Ammon's horn (tissue), 1 donor: Measurements from ENCODE around the gene ACTG1.
"Not testable (repeated sequence)": the region's sequence is repeated elsewhere in the genome, so short reads cannot be mapped to it uniquely, and the experiment has no call there.

ENCODE experiments used
- DNase-seq: peaks from one replicate; pipeline ENCODE4 v3.0.0-alpha.2; 2016; ENCODE audit warnings: low spot score

Gene ACTG1

DNA sequence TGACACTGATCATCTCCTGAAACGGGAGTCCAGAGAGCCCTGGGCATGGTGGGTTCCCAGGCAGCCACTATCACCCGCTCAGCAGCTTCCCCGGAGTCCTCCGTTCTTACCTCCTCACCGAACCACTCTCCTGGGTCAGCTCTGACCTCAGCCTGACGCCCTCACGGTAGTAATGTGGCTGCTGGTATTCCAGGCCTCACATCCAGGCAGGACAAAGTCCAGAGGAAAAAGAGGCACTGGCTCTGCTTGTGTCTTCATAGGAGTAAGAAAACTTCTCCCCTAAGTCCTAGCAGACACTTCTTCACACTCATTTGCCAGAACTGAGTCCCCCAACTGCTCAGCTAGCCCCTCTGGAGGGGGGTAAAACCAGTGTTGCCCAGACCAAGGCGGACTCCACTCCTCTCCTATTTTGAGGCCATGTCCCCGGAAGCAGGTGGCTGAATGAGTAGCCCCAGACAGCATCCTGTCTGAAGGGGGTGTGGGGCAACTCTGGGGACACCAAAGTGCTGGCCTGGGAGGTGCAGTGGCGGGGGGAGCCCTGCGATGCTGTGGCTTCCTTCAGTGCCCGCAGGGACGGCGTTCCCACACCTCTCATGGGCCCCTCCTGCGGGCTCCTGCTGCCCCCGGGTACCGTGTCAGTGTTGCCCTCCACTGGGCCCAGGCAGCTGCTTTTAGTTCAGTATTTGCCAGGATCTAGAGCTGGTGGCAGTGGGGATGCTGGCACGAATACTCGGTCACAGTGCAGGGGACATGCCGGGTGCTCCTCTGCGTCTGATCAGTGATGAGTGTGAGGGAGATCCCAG is 20.9 kb upstream of the ACTG1 start:
- DNase-seq: no peak

DNA sequence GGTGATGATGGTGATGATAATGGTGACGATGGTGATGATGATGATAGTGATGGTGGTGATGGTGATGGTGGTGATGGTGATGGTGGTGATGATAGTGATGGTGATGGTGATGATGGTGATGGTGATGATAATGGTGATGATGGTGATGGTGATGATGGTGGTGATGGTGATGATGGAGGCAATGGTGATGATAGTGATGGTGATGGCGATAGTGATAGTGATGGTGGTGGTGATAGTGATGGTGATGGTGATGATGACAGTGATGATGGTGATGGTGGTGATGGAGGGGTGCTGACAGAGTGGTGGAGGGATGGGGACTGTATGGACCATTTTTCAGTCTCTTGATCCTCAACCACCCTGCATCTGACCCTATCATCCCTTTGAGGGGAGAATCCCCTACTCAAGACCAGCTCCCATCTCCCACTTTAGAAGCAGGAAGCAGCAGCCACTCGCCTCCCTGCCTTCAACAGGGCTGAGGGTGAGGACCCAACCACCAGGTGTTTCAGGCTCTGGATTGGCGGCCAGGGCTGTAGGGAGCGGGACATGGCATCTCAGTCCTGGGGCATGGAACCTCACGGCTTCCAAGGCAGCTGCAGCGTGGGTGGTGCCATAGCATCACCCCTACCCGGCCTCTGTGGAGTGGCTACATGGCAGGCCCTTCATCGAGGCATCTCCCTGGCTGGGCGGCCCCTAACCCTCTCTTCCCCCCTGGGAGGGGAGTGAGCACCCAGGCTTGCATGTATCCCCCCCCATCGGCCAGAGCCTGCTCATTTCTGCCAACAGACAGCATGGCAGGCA is 20.1 kb upstream of the ACTG1 start:
- DNase-seq: no peak

- not testable (repeated sequence) for DNase-seq
These were observed 19.4 kb upstream of the ACTG1 start for GRCh38 chr17:81531998-81532404.

GRCh38 chr17:81531013-81531412 is 18.4 kb upstream of the ACTG1 start:
- DNase-seq: not testable (repeated sequence)

- no peak for DNase-seq
These were observed 16.8 kb upstream of the ACTG1 start for GRCh38 chr17:81529437-81529803.

DNA sequence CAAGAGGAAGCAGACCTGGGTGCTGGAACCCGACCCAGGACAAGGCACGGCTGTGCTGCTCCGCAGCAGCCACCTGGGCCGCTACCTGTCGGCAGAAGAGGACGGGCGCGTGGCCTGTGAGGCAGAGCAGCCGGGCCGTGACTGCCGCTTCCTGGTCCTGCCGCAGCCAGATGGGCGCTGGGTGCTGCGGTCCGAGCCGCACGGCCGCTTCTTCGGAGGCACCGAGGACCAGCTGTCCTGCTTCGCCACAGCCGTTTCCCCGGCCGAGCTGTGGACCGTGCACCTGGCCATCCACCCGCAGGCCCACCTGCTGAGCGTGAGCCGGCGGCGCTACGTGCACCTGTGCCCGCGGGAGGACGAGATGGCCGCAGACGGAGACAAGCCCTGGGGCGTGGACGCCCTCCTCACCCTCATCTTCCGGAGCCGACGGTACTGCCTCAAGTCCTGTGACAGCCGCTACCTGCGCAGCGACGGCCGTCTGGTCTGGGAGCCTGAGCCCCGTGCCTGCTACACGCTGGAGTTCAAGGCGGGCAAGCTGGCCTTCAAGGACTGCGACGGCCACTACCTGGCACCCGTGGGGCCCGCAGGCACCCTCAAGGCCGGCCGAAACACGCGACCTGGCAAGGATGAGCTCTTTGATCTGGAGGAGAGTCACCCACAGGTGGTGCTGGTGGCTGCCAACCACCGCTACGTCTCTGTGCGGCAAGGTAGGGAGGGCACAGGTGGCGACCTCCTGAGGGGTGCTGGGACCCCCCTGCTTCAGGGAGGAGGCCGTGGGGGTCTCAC is 16.2 kb upstream of the ACTG1 start:
- DNase-seq: no peak

- no peak for DNase-seq
These were observed 15.7 kb upstream of the ACTG1 start for GRCh38 chr17:81528384-81528650.

DNA sequence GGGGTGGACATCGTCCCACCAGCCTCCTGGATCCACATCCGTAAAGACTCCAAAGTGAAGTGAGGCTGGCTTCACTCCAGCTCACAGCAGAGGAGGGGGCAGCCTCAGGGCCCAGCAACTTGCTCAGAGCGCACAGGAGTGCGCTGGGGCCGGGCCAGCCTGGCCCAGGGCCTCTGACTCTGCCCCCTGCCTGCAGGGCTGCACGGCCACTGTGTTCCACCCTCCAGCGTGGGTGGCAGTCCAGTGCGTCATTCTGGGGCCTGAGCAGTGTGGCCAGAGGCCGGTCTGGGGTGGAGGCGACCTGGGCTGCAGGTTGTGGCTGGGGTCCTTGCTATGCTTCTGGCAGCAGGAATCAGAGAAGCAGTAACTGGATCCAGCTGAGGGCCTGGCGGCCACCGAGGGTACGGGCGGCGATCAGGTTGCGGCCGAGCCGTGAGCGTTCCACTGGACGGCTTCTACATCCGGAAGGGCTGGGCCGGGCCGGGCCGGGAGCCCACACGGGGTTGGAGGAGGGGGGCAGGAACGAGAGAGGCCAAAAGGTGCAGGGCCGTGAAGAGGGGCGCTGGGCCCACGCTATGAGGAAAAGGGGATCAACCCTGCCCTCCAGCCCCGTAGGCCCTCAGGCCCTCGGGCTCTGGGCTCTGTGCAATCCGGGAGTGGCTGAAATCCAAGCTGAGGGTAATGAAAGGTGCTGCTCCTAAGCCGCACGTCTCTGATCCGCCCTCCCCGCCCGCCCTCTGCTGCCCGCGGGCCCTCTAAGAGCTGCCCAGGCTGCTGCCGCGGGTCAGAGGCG is 15.2 kb upstream of the ACTG1 start, which contains the start of gene FSCN2:
FSCN2 (plus strand) TSS at position 787 of the 793 bp plus-strand sequence. CDS start 155 bp downstream, outside the sequence.
- no peak for DNase-seq

GRCh38 chr17:81526662-81527571 is 14.3 kb upstream of the ACTG1 start:
- DNase-seq: no peak

GRCh38 chr17:81524865-81525159 is 12.2 kb upstream of the ACTG1 start:
- no peak for DNase-seq

- DNase-seq: no peak
These were observed 11.7 kb upstream of the ACTG1 start for GRCh38 chr17:81524039-81524864.

DNA sequence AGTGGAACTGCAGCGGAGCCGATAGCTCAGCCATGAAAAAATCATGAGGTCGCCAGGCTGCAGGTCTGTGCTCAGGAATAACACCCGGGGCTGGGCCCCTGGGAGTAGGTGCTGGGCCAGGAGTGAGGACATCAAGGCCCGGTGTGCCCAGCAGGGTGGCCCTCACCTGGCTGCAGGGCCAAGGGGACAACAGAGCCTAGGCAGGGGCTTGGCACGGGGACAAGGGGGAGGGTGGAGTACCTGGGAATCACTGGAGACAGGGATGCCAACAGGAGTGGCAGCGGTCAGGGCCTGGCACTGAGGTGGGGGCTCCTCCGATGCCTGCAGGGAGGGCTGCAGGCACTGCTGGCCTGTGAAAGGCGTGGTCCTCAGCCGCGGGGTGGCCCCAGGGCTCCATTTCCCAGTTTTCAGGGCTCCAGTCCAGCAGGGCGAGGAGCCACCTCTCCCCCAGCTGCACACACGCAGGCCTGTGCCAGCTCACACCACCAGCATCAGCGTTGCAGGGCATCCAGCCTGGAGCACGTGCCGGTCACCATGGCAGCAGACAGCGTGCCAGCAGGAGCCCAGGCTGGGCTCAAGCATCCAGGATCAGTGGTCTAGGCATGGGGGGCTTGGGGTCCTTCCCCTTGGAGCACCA is 10.9 kb upstream of the ACTG1 start:
- DNase-seq: peak; percentile 76

DNA sequence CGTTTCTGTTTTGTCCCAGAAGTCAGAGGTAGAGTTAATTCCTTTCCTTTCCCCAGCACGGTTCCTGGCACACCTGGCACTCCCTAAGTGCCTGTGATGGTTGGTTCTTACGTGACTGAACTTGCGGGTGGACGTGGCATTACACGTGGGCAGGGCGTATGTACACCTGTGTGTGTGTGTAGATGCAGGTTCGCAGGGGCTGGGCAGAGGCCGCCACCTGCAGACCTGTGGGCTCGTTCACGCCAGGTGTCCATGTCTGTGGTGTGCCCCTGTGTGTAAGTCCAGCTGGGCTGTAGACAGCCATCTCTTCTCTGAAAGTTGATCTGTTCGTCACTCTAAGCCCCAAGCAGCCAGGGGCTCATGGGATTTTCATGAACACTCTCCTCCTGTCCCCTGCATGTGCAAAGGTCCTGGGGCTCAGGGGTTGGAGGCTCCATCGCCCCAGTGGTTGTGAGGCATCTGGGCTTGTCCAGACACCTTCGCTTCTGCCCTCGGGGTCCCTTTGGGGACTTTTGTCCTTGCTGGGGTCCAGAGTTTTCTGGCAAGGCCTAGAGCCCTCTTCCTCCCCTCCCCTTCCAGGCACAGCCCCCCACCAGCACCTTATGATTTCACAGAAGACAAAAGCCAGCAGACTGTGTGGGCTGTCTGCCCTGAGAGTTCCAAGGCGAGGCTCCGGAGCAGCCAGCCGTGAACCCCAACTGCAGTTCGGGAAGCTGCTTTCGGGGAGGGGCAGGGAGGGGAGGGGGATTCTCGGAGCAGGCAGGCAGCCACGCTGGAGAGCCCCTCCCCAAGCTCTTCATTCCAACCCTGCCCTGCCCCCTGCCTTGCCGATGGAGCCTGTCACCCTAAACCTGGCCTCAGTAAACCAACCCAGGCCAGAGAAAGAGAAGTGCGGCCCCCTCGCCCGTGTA is 10.1 kb upstream of the ACTG1 start:
- DNase-seq: no peak

DNA sequence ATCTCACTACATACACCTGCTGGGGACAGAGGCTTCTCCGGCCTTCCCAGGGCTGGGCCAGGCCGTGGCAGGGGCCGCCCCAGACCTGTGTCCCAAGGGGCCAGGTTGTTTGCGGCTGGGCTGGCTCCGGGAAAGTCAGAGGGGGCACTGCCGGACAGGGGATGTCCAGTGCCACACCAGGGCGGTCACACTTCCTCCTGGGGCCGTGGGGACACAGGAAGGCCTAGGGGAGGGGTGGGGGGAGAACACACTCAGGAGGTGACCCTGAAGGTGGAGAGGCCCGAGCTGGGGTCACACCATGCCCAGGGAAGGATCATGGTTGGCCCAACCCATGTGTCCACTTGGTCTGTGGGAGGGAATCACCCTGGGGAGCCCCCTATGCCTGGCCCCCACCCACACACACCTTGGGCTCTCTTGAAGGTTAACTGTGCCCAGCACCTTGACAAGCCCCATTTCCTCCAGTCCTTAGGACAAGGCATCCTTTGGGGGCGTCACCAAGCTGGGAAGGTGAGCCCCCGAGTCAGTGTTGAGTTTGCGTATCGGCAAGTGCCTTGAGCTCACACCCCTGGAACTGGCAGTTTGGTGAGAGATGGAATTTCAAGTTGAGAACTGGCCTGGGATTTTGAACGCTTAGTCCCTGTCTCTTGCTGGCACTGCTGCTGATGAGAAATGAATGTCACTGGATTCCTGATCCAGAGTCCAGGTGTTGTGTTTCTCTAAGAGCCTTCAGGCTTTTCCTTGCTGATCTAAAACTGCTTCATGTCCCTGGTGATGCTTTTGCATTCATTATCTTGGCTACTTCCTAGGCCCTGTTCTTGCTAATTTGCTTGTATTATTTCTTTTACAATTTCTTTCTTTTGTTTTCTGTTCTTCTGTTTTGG is 7.7 kb upstream of the ACTG1 start:
- no peak for DNase-seq

GRCh38 chr17:81519284-81520020 is 6.9 kb upstream of the ACTG1 start:
- DNase-seq: no peak

DNA sequence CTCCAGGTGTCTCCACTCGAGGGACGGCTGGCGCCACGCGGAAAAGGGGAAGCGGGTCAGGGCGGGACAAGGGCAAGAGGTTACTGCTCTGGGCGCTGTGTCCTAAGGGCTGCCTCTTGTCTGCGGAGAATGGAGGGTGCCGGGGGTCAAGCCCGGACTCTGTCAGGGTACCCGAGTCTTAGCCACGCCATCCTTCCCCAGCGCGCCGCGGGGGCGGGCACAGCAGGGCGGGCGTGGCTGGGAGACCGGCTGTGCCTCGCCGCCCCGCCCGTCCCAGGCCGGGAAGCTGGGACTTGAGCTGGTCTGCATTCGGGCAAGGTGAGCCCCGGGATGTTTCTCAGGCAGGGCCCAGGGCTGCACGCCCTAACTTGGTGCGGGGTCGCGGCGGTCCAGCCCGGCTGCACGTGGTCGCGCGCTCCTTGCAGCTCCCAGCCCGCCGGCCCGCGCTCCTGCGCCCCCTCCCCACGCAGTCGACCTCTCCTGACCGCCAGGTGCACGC is 6.2 kb upstream of the ACTG1 start:
- DNase-seq: no peak
